GM19328 (cell line): ENCODE data around the gene ALDH1A1.
"Not testable (repeated sequence)": the region's sequence is repeated elsewhere in the genome, so short reads cannot be mapped to it uniquely, and the experiment has no call there.

Source experiments
- ATAC-seq: cut with Tn5 transposase; IDR thresholded peaks from one replicate; pipeline ENCODE4 v1.9.1; 2021; ENCODE audit warnings: mild to moderate bottlenecking, moderate library complexity; ENCODE audit not compliant: unreplicated experiment

ALDH1A1 gene

GRCh38 chr9:72946318-72946717 lies 6.5 kb downstream of the ALDH1A1 start:
- ATAC-seq = no peak

GRCh38 chr9:72945391-72945790 lies 7.5 kb downstream of the ALDH1A1 start:
- no peak for ATAC-seq

GRCh38 chr9:72943844-72944462 lies 8.9 kb downstream of the ALDH1A1 start:
- no peak for ATAC-seq

- no peak for ATAC-seq
Measured at GRCh38 chr9:72942451-72942850, 10.4 kb downstream of the ALDH1A1 start.

- not testable (repeated sequence) for ATAC-seq
Measured at GRCh38 chr9:72939581-72939980, 13.3 kb downstream of the ALDH1A1 start.

GRCh38 chr9:72937545-72937944 lies 15.3 kb downstream of the ALDH1A1 start:
- no peak for ATAC-seq

GRCh38 chr9:72936679-72937078 lies 16.2 kb downstream of the ALDH1A1 start:
- ATAC-seq = no peak

GRCh38 chr9:72936266-72936665 lies 16.6 kb downstream of the ALDH1A1 start:
- no peak for ATAC-seq

GRCh38 chr9:72935595-72935994 lies 17.3 kb downstream of the ALDH1A1 start:
- ATAC-seq = no peak

- ATAC-seq = no peak
Measured at GRCh38 chr9:72933730-72934665, 18.9 kb downstream of the ALDH1A1 start.

GRCh38 chr9:72932619-72933018 lies 20.2 kb downstream of the ALDH1A1 start:
- no peak for ATAC-seq

- ATAC-seq = no peak
Measured at GRCh38 chr9:72931897-72932296, 21.0 kb downstream of the ALDH1A1 start.

- ATAC-seq = no peak
Measured at GRCh38 chr9:72931437-72931836, 21.4 kb downstream of the ALDH1A1 start.

- no peak for ATAC-seq
Measured at GRCh38 chr9:72930828-72931227, 22.0 kb downstream of the ALDH1A1 start.

GRCh38 chr9:72929542-72929941 lies 23.3 kb downstream of the ALDH1A1 start:
- ATAC-seq = no peak

- ATAC-seq = no peak
Measured at GRCh38 chr9:72928042-72928507, 24.8 kb downstream of the ALDH1A1 start.

GRCh38 chr9:72926506-72926905 lies 26.3 kb downstream of the ALDH1A1 start:
- ATAC-seq = no peak

- no peak for ATAC-seq
Measured at GRCh38 chr9:72925891-72926290, 27.0 kb downstream of the ALDH1A1 start.

- ATAC-seq = no peak
Measured at GRCh38 chr9:72925126-72925789, 27.6 kb downstream of the ALDH1A1 start.

GRCh38 chr9:72924154-72924790 lies 28.6 kb downstream of the ALDH1A1 start:
- no peak for ATAC-seq

GRCh38 chr9:72923077-72923476 lies 29.8 kb downstream of the ALDH1A1 start:
- no peak for ATAC-seq
